PFSK-1 (cell line): ENCODE data around the gene C17orf107.

Experiments used
- POLR2AphosphoS5 ChIP-seq: IDR thresholded peaks from 2 replicates; pipeline ENCODE4 v1.6.1; 2012; ENCODE audit warnings: low read depth, mild to moderate bottlenecking, control low read depth, low read length, moderate library complexity
- REST ChIP-seq, 2 experiments: IDR thresholded peaks; 2 replicates each; pipeline versions ENCODE4 v1.6.1 to v1.8.0; 2011 to 2012; ENCODE audit warnings: low read depth in 2 of 2, low read length in 2 of 2, control low read depth in 1 of 2, inconsistent platforms in 1 of 2, mild to moderate bottlenecking in 1 of 2, moderate library complexity in 1 of 2; ENCODE audit not compliant: insufficient read depth in 1 of 2
- SIN3A ChIP-seq: IDR thresholded peaks from 2 replicates; pipeline ENCODE4 v1.6.1; 2012; ENCODE audit warnings: mild to moderate bottlenecking, low read length, moderate library complexity, borderline replicate concordance; ENCODE audit not compliant: insufficient read depth

GRCh38 chr17:4893272-4893671 lies 6.1 kb upstream of the C17orf107 start:
- TF ChIP-seq POLR2AphosphoS5, result no peak
- TF ChIP-seq SIN3A, result no peak
- TF ChIP-seq REST (IDR thresholded peaks at IDR 0.05; ENCODE audit: insufficient read depth in 1 of 2, low read depth in 2 of 2, low read length in 2 of 2), result no peak
